ENCODE results near the gene KRTAP19-8. TPM values are rescaled to one million over a fixed set of nuclear protein-coding genes. Genes with fewer than 3 reads are reported as not detected.

KRTAP19-8 gene
- total RNA-seq (2022; extraction: Qiagen RNA extraction; ENCODE audit: low read depth): not detected in 5 replicates

GRCh38 chr21:31038376-31038775 is at the start of gene KRTAP19-8:
Gene KRTAP19-8, minus strand, starts transcription at chr21:31038476. Its CDS starts 33 bp downstream, at chr21:31038443.

Other genes with a start within 250 kb of the KRTAP19-8 start
- not detected in 5 replicates for gene KRTAP8-1, start 225.2 kb downstream of the KRTAP19-8 start, total RNA-seq (2022; extraction: Qiagen RNA extraction; ENCODE audit: low read depth)
- gene KRTAP7-1, start 208.7 kb downstream of the KRTAP19-8 start, total RNA-seq (2022; extraction: Qiagen RNA extraction; ENCODE audit: low read depth): not detected in 5 replicates
- gene KRTAP11-1, start 156.9 kb downstream of the KRTAP19-8 start, total RNA-seq (2022; extraction: Qiagen RNA extraction; ENCODE audit: low read depth): not detected in 5 replicates